Karpas-422 (cell line): ENCODE results near the gene ERN1. TPM values are rescaled to one million over a fixed set of nuclear protein-coding genes. Genes with fewer than 3 reads are reported as not detected.

Experiments used
- DNase-seq: peaks from one replicate; pipeline ENCODE4 v3.0.0-alpha.2; 2015
- H2AFZ ChIP-seq: fragments of 200-600 bp; sonication (generic); 2 replicates; pipeline ENCODE4 v1.6.1; 2014; ENCODE audit warnings: antibody characterized with exemption, low read length, mixed read lengths
- H3K27ac ChIP-seq: fragments of 200-600 bp; sonication (generic); 2 replicates; pipeline ENCODE4 v1.5.1; 2014; ENCODE audit warnings: mild to moderate bottlenecking, low read length, moderate library complexity
- H3K27me3 ChIP-seq: fragments of 200-600 bp; sonication (generic); 2 replicates; pipeline ENCODE4 v1.6.1; 2014; ENCODE audit warnings: low read length, mixed read lengths
- H3K36me3 ChIP-seq: fragments of 200-600 bp; sonication (generic); 2 replicates; pipeline ENCODE4 v1.6.1; 2014; ENCODE audit warnings: low read length, mixed read lengths; ENCODE audit not compliant: insufficient read depth
- H3K4me1 ChIP-seq: fragments of 200-600 bp; sonication (generic); 2 replicates; pipeline ENCODE4 v1.6.1; 2014; ENCODE audit warnings: mild to moderate bottlenecking, low read length, mixed read lengths
- H3K4me2 ChIP-seq: fragments of 200-600 bp; sonication (generic); 2 replicates; pipeline ENCODE4 v1.6.1; 2014; ENCODE audit warnings: low read length, low read depth, mild to moderate bottlenecking; ENCODE audit not compliant: poor library complexity, severe bottlenecking
- H3K4me3 ChIP-seq: fragments of 200-600 bp; sonication (generic); 2 replicates; pipeline ENCODE4 v1.5.1; 2014; ENCODE audit warnings: mild to moderate bottlenecking, antibody characterized with exemption, low read length, mixed read lengths
- H3K79me2 ChIP-seq: fragments of 200-600 bp; sonication (generic); 2 replicates; pipeline ENCODE4 v1.6.1; 2014; ENCODE audit warnings: mild to moderate bottlenecking, low read length, mixed read lengths
- H3K9ac ChIP-seq: fragments of 200-600 bp; sonication (generic); 2 replicates; pipeline ENCODE4 v1.6.0; 2014; ENCODE audit warnings: low read length
- H3K9me2 ChIP-seq: fragments of 200-600 bp; sonication (generic), shearing (Covaris generic); replicated peaks from 2 replicates; pipeline ENCODE4 v1.6.0; 2014; ENCODE audit warnings: mild to moderate bottlenecking, low read length, moderate library complexity; ENCODE audit not compliant: insufficient read depth
- H3K9me3 ChIP-seq: fragments of 300-700, 200-600 bp; sonication (generic); 2 replicates; pipeline ENCODE4 v1.6.1; 2014; ENCODE audit warnings: low read length, mixed read lengths
- H4K20me1 ChIP-seq: fragments of 200-600 bp; sonication (generic); 2 replicates; pipeline ENCODE4 v1.6.1; 2014; ENCODE audit warnings: mild to moderate bottlenecking, antibody characterized with exemption, low read length, low read depth; ENCODE audit not compliant: insufficient read depth
- total RNA-seq: library from RNA; depleted of rRNA; stranded (reverse); fragments of >200 nt; shearing (Covaris generic); gene quantifications from 2 replicates; pipeline ENCODE4 v1.2.3, GENCODE V29; 2014; ENCODE audit warnings: low replicate concordance

ERN1 gene
- total RNA-seq, 1 experiment from 2014 or later = 1.9 TPM

- no peak overlapping the region for H3K4me3 ChIP-seq
- H3K9me3 ChIP-seq = no peaks in the 10 kb centered on the region
- H3K27ac ChIP-seq = no peak overlapping the region
- no peak overlapping the region for H2AFZ ChIP-seq
- H3K4me2 ChIP-seq = no peak overlapping the region
- 0 out of 2 replicates have a peak, but pooled peaks cover 2% of the 10 kb centered on the region for H4K20me1 ChIP-seq
- no peak for DNase-seq
- H3K79me2 ChIP-seq = no peaks in the 10 kb centered on the region
- H3K36me3 ChIP-seq = no peaks in the 10 kb centered on the region
- no peaks in the 10 kb centered on the region for H3K27me3 ChIP-seq
- no peaks in the 10 kb centered on the region for H3K9me2 ChIP-seq
- H3K9ac ChIP-seq = no peak overlapping the region
- peaks cover 5% of the 10 kb centered on the region for H3K4me1 ChIP-seq
These were observed 5.1 kb upstream of the ERN1 start for GRCh38 chr17:64135000-64135399.

GRCh38 chr17:64134216-64134970 lies 4.4 kb upstream of the ERN1 start:
- no peak for DNase-seq
- no peak overlapping the region for H3K9ac ChIP-seq
- no peaks in the 10 kb centered on the region for H3K9me3 ChIP-seq
- H3K4me3 ChIP-seq = no peak overlapping the region
- no peaks in the 10 kb centered on the region for H3K27me3 ChIP-seq
- H3K4me1 ChIP-seq = peaks cover 10% of the 10 kb centered on the region
- H3K4me2 ChIP-seq = no peak overlapping the region
- no peaks in the 10 kb centered on the region for H3K36me3 ChIP-seq
- no peaks in the 10 kb centered on the region for H3K9me2 ChIP-seq
- H3K27ac ChIP-seq = no peak overlapping the region
- H2AFZ ChIP-seq = no peak overlapping the region
- H3K79me2 ChIP-seq = no peaks in the 10 kb centered on the region
- 0 out of 2 replicates have a peak, but pooled peaks cover 2% of the 10 kb centered on the region for H4K20me1 ChIP-seq

GRCh38 chr17:64133546-64134215 lies 3.7 kb upstream of the ERN1 start:
- no peak overlapping the region for H3K4me2 ChIP-seq
- no peaks in the 10 kb centered on the region for H3K79me2 ChIP-seq
- H3K36me3 ChIP-seq = no peaks in the 10 kb centered on the region
- H4K20me1 ChIP-seq = 0 out of 2 replicates have a peak, but pooled peaks cover 2% of the 10 kb centered on the region
- H3K9ac ChIP-seq = no peak overlapping the region
- H3K9me3 ChIP-seq = no peaks in the 10 kb centered on the region
- no peak overlapping the region for H3K27ac ChIP-seq
- no peaks in the 10 kb centered on the region for H3K9me2 ChIP-seq
- H3K4me1 ChIP-seq = peaks cover 17% of the 10 kb centered on the region
- no peak overlapping the region for H2AFZ ChIP-seq
- no peak overlapping the region for H3K4me3 ChIP-seq
- no peaks in the 10 kb centered on the region for H3K27me3 ChIP-seq
- peak; percentile 91 for DNase-seq

- 0 out of 2 replicates have a peak, but pooled peaks cover 2% of the 10 kb centered on the region for H4K20me1 ChIP-seq
- no peak overlapping the region for H2AFZ ChIP-seq
- H3K9me2 ChIP-seq = no peaks in the 10 kb centered on the region
- no peak overlapping the region for H3K27ac ChIP-seq
- H3K36me3 ChIP-seq = no peaks in the 10 kb centered on the region
- DNase-seq = no peak
- H3K79me2 ChIP-seq = no peaks in the 10 kb centered on the region
- no peak overlapping the region for H3K9ac ChIP-seq
- peaks cover 18% of the 10 kb centered on the region for H3K4me1 ChIP-seq
- H3K4me2 ChIP-seq = no peak overlapping the region
- no peaks in the 10 kb centered on the region for H3K9me3 ChIP-seq
- H3K27me3 ChIP-seq = no peaks in the 10 kb centered on the region
- H3K4me3 ChIP-seq = no peak overlapping the region
These were observed 1.8 kb upstream of the ERN1 start for GRCh38 chr17:64131606-64132270.

GRCh38 chr17:64130559-64131001 lies 636 bp upstream of the ERN1 start:
- H3K9ac ChIP-seq = peak overlapping the region; percentile 41
- no peak for DNase-seq
- no peak overlapping the region for H3K27ac ChIP-seq

GRCh38 chr17:64129515-64129764 lies 504 bp downstream of the ERN1 start:
- H4K20me1 ChIP-seq = 0 out of 2 replicates have a peak, but pooled peaks cover 2% of the 10 kb centered on the region
- no peak overlapping the region; the same call in 1 of the 2 replicates for H2AFZ ChIP-seq
- no peak for DNase-seq
- H3K27me3 ChIP-seq = no peaks in the 10 kb centered on the region
- peak overlapping the region; percentile 81 for H3K4me2 ChIP-seq
- H3K9me2 ChIP-seq = no peaks in the 10 kb centered on the region
- no peaks in the 10 kb centered on the region for H3K9me3 ChIP-seq
- H3K4me3 ChIP-seq = peak overlapping the region; percentile 77
- peaks cover 18% of the 10 kb centered on the region for H3K4me1 ChIP-seq
- no peaks in the 10 kb centered on the region for H3K36me3 ChIP-seq
- H3K79me2 ChIP-seq = no peaks in the 10 kb centered on the region
- H3K9ac ChIP-seq = peak overlapping the region; percentile 76
- no peak overlapping the region for H3K27ac ChIP-seq

More at GRCh38 chr17:64130559-64131001, 636 bp upstream of the ERN1 start:
- no peaks in the 10 kb centered on the region for H3K9me3 ChIP-seq
- no peaks in the 10 kb centered on the region for H3K9me2 ChIP-seq
- no peaks in the 10 kb centered on the region for H3K36me3 ChIP-seq
- H3K4me2 ChIP-seq = peak overlapping the region; percentile 81
- H4K20me1 ChIP-seq = 0 out of 2 replicates have a peak, but pooled peaks cover 2% of the 10 kb centered on the region
- H3K27me3 ChIP-seq = no peaks in the 10 kb centered on the region
- peak overlapping the region; percentile 19; the same call in 1 of the 2 replicates for H3K4me3 ChIP-seq
- no peaks in the 10 kb centered on the region for H3K79me2 ChIP-seq
- peak overlapping the region; percentile 43; the same call in 1 of the 2 replicates for H2AFZ ChIP-seq
- H3K4me1 ChIP-seq = peaks cover 18% of the 10 kb centered on the region

GRCh38 chr17:64128787-64129514 lies 993 bp downstream of the ERN1 start:
- Histone ChIP-seq H3K9ac (0 out of 2 replicates have a peak overlapping the region, but pooled peaks have one; percentile 76), H3K9me2 (no peaks in the 10 kb centered on the region), H3K79me2 (no peaks in the 10 kb centered on the region), H3K27ac (no peak overlapping the region), H3K36me3 (no peaks in the 10 kb centered on the region), H3K9me3 (no peaks in the 10 kb centered on the region), H3K27me3 (no peaks in the 10 kb centered on the region), H3K4me3 (peak overlapping the region; percentile 77), H4K20me1 (no peaks in the 10 kb centered on the region), H3K4me1 (peaks cover 18% of the 10 kb centered on the region), H3K4me2 (peak overlapping the region; percentile 81), H2AFZ (no peak overlapping the region)
- DNase-seq = no peak
